ENCODE data around the gene CHST11. TPM values are rescaled to one million over a fixed set of nuclear protein-coding genes. Genes with fewer than 3 reads are reported as not detected.

The CHST11 gene
- polyA plus RNA-seq, 1 donor, result 2.0 TPM

DNA sequence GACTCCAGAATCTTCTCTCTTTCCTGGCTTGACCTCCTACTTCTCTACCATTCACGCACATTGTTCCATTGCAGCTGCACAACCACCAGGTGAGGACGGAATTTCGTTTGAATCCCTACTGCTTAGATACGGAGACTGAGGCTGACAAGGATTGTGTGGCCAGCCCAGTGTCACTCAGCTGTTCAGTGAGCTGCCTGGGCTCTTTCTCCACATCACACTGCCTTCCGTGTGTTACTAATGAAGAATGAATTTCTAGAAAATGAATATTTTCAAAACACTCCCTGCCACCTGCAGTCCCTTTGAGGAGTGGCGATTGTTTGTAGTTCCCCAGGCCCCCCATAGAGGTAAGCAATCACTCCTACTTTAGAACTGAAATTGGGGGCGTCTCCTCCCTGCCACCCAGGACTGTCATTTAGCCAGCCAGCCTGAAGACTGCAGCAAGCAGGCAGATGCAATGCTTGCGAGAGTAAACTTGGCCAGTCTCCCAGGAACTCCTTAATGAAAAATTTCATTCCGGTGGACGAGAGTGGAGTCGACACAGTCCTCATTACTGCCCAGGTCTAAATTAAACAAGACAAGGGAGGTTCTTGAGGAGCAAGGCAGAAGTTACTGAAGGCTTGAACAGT, 261.7 kb downstream of the CHST11 start:
- DNase-seq (ENCODE audit: low read depth), result no peak

- DNase-seq (ENCODE audit: low read depth), result no peak
Measured at GRCh38 chr12:104719700-104720338, 263.1 kb downstream of the CHST11 start.

DNA sequence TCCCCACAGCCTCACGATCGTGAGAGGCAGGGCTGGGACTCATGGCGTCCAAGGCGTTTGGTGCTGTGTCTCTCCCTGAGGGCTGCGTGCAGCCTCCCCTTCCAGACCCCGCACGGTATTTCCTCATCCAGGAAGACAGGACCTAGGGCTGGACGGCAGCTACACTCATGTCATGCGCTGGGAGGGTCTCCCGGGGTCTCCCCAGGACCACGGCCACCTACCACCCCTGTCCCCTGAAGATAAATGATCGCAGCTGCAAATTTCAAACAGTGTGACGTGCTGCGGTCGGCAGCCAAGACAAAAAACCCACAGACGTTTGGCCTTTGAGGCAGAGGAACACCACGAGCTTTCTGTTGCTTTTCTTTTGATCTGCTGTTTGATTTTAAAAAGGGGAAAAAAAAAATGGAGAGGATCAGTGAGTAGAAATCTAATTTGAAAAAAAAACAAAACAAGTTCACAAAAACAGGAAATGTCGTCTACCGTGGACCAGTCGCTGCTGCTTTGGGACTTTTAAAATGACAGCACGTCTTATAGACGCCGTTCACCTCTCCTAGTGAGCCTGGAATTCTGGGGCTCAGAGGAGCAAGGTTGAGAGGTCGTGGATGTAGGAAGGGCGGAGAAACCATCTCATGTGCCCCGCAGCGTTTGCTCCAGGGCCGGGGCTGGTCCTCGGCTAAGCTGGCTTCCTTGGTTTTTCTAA, 263.7 kb downstream of the CHST11 start:
- DNase-seq (ENCODE audit: low read depth), result no peak

DNA sequence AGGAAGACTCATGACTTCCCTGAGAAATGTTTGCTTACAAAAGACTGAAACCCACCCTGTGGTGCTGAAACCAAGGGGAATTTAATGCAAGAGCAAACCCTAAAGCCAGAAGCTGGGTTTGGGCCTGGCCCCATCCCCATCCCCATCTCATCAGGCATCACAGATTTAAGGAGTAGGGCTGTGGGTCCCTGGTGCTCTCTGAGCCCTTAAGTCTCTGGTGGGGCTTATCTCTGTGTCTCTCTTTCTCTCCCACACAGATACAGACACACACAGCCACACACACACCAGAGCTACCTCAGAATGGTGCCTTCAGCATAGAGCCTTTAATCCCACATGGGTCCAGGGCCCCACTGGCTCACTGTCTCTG, 264.3 kb downstream of the CHST11 start:
- DNase-seq (ENCODE audit: low read depth), result no peak

DNA sequence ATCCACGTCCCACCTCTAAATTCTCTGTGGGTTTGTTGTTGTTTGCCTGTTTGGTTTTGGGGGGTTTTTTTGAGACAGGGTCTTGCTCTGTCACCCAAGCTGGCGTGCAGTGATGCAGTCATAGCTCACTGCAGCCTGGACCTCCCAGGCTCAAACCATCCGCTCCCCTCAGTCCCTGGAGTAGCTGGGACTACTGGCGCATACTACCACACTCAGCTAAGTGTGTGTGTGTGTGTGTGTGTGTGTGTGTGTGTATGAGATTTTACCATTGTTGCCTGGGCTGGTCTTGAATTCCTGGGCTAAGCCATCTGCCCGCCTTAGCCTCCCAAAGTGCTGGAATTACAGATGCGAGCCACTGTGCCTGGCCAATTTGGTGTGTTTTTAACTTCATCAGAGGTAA, 265.2 kb downstream of the CHST11 start:
- DNase-seq (ENCODE audit: low read depth), result no peak

DNA sequence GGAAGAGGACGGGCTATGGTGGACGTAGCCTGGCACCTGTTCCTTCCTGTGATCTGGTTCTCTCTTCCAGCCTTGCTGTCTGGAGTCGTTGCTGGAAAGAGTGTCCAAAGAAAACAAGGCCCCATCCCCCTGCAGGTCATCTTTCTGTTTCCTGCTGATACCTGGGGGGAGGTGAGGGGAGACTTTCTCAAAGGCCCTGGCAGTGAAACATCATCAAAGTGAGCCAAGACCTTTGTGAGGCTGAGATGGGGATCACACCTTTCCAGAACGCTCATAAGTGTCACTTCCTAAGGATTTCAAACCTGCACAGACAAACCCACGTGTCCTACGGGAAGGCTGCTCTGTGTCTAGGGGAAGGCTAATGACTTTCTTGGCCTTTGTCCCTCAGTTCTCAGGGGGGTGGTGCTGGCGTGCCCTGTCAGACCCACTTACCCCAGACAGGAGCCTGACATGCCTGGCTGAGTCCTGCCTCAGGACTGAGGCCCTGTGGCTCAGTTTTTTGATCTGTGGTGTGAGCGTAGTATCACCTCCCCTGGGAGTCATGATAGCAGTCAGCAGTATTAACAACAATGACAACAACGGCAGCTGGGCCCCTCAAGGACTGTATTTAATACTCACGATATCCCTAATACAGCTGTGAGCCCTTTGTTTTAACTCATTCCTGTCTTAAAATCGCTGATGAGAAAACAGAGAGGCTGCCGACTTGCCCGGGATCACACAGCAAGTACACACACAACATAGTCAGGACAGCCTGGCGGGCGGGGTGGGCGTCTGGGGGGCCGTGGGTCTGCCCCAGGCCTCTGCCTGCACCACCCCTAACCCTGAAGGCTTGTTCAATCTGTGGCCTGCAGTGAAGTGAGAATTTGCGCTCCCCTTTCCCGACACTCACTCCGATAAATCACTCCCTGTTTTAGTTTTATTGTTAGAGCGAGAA, 266.1 kb downstream of the CHST11 start:
- no peak for DNase-seq (ENCODE audit: low read depth)

- DNase-seq (ENCODE audit: low read depth), result no peak
Measured at GRCh38 chr12:104723895-104724294, 267.1 kb downstream of the CHST11 start.

- DNase-seq (ENCODE audit: low read depth), result no peak
Measured at GRCh38 chr12:104724992-104725585, 268.3 kb downstream of the CHST11 start.

DNA sequence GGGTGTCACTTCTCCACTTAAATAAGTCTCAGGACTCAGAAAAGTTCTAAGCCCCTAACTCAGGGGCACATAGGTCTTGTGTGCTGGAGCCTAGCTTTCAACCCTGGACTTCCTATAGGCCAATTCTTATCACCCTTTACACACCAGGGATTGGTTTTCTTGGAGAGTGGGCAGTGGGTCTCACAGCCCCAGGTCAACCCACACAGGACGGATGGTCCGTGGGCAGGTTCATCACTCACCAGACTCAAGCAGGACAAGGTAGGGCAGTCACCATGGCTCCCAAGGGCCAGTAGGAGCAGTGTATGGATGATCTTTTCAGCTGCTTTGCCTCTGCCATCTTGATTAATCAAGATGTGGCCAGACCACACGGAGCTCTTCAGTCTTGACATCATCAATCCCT, 268.9 kb downstream of the CHST11 start:
- no peak for DNase-seq (ENCODE audit: low read depth)

DNA sequence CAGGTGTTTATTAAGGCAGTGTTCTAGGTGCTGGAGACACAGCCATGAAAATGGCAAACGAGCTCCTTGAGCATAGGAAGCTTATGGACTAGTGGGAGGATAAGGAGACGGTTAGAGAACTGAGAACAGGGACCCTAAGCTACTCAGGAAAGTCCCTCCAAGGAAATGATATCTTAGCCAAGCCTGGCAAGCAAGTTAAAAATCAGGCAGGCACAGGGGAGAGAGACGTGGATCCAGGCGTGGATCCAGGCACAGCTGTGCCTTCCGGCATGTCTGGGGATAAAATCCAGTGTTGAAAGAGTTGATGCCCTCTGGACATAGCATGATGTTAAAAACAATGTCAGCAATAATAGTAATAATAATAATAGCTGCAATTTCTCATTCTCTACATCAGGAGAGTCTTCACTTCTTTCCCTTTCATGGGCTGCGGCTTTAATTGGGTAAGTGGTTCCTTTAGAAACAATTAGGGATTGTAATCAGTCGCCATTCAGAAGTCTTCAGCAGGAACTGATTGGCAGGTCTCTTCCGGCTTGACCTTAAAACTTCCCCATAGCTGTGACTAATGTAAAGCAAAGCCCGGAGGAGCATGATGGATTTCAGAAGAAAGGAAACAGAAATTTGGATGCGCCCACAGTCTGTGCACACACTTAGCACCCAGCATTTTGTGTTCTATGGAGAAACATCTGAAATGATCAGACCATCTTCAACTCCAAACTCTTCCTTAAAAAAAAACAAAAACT, 271.1 kb downstream of the CHST11 start:
- DNase-seq (ENCODE audit: low read depth), result no peak

- no peak for DNase-seq (ENCODE audit: low read depth)
Measured at GRCh38 chr12:104729091-104729490, 272.3 kb downstream of the CHST11 start.

DNA sequence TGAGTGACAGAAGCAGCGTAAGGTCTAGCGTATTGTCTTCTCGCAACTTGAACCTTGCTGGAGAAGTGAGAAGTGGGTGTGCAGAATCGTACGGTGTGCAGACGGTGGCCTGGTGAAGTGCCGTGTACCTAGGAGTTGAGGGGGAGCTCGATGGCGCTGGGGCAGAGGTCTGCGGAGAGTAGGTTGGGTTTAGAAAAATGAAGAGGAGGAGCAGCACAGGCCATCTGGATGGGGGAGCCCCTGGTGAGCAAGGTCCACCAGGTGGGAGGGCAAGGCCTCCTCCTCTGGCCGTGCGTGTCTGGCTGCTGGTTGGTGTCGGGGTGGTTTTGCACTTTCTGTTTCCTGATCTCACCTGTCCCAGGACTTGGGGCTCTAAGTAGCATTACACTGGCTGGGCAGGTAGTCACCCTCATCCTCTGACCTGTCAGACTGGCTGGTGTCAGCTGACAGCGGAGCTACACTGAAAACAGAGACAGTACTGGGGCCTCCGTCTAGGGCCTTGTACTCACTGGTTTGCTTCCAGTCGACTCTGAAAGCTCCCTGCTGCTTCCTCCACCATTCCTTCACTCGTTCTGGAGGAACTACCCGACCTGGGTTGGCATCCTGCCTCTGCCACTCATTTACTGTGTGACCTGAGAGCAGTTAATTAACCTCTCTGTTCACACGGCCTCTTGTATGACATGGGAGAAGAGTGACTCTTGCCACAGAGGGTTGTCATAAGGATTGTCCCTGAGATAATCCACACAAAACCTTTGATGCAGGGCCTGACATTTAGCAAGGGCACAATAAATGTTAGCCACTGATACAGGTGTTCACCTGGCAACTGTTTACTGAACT, 273.1 kb downstream of the CHST11 start:
- DNase-seq (ENCODE audit: low read depth), result no peak

DNA sequence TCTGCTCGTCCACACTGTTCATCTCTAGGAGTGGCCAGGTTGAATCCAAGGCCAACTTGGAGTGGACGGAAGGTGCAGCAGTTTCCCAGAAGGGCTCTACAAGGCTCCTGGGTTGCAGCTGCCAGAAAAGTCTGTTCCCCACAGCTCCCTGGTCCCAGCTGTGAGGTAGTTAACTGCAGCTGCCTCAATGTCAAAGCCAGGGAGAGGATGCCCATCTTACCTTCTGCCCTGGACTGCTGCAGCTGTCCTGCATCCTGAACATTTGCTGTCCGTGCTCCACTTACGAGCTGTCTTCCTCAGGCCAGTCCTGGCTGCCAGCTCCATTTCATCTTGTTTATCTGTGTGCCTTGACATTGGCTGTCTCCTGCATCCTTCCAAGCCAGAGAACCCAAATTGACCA, 274.0 kb downstream of the CHST11 start:
- no peak for DNase-seq (ENCODE audit: low read depth)

DNA sequence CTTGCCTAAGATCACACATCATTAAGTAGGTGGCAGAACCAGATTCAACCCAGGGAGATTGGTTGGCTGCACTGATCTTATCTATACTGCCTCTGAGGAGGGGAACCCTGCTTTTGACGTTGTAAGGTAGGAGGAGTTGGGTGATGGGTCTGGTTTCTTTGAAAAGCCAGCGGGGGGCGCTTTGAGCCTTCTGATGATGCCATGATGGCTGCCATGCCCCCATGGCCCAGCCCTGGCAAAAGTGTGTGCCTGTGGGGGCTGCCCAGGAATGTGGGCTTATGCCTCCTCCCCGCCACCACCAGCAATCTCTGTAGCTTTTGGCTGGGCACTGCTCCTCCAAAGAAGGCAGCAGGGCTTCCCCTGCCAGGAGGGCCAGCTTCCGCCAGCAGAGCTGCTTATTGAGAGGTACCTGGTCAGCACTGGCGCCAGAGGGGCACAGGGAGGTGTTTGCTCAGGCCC, 277.0 kb downstream of the CHST11 start:
- DNase-seq (ENCODE audit: low read depth), result no peak

DNA sequence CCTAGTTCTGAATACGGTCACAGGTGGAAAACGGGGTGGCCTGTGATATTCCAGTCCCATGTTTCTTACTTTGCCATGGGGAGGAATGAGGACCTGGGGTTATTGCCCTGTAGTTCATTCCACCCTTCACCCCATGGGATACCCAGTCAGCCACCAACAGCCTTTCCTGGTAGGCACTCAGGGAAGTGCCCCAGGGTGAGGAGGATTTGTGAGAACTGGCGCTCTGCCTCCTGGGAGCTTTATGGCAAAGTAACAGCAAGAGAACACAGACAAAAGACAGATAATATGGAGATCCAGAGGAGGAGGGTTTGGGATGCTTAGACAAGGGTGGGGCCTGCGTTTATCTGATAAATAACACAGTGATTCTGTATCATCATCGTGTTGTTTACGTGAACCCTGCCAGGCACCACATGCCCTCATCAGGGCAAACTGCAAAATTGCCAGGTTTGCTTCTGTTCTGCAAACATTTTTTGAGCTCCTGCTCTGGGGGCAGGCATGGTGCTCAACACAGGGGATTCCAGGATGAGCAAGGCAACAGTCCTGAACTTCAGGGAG, 277.9 kb downstream of the CHST11 start:
- DNase-seq (ENCODE audit: low read depth), result no peak

DNA sequence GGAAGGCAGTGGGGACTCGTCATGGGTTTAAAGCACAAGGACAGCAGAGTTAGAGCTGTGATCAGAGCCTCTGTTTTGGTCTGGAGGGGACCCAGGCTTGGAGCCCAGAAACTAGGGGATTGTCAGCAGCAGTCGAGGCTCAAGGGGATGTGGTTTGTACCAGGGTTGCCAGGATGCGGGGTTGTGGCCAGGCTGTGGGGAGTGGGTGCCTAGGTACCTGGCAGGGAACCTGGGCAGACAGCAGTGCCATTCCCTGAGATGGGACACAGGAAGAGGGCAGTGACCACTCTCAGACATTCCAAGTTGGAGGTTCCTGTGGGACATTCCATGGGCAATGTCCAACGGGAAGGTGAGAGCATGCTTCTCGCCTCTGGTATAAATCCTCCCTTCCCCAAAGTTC, 279.1 kb downstream of the CHST11 start:
- DNase-seq (ENCODE audit: low read depth), result no peak

DNA sequence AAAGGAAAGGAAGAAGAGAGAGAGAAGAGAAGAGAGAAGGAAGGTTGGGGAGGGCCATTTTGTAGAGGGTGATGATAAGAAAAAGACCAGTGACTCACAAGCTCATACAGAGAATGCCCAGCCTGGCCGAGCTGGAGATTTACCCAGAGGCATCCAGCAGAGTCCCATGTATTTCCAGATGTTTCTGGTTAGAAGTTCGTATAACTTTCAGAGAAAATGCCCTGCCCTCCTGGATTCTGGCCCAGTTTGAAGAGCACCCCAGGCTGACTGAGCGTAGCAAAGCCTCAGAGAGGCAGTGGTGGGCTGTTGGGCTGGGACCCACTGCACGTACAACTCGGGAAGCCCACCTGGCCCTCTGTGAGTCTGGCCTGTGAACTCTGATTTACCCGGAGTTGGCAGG, 279.6 kb downstream of the CHST11 start:
- DNase-seq (ENCODE audit: low read depth), result no peak

DNA sequence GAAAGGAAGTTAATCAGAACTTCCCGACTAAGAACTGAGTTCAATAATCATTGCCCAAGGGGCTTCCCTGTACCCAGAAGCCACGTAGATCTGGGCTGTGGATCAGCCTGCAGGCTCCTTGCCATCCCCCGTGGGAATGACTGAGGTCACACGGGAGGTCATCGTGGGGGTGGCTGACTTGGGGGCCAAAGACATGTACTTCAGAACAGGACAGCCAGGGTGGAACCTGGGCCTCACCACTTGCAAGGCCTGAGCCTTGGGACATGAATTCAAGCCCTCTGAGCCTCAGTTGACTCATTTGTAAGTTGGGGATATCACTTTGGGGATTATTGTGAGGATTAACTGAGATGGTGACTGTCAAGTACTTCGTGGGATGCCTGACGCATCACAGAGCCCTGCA, 280.4 kb downstream of the CHST11 start:
- no peak for DNase-seq (ENCODE audit: low read depth)

DNA sequence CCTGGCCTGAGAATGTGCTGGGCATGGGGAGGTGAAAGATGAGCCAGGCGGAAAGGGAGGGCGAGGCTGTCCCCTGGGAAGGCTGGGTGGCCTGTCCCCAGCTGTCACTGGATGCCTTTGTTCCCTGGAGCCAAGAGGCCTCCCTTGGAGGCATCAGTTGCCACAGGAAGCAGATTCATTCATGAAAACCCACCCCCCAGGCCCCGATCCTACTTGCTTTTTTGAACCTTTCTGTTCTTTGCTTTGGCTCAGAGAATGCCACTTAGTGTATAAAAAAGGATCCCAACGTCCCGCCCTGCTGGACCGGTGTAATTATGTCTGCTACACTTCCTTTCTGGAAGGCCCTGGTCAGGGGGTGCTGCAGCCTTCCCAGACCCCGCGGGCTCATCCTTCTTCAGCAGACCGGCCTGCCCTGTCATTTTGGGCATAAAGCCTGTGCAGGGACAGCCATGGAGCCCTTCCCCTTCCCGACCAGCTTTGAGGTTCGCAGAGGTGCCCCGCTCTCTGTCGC, 281.1 kb downstream of the CHST11 start:
- no peak for DNase-seq (ENCODE audit: low read depth)

DNA sequence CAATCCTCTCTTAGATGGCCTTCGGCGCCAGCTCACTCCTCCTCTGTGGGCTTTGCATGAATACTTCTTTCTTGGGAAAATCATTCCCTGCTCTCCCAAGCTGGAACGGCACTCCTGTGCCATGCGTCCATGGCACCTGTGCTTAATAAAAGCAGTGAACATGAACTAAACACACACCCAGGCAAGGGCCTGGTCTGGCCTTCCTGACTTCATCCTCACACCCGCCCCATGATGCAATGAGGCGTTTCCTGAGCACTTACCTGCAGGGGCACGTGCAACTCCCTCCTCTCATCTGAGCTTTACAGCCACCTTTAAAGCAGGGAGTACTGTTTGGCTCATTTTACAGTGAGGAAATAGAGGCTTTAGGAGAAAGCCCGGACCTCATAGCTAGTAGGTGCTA, 281.6 kb downstream of the CHST11 start:
- no peak for DNase-seq (ENCODE audit: low read depth)

Measured in forelimb muscle (tissue), 1 donor.